Measurements from ENCODE around the gene BANF1.
"Not testable (repeated sequence)": the region's sequence is repeated elsewhere in the genome, so short reads cannot be mapped to it uniquely, and the experiment has no call there.

BANF1 gene

DNA sequence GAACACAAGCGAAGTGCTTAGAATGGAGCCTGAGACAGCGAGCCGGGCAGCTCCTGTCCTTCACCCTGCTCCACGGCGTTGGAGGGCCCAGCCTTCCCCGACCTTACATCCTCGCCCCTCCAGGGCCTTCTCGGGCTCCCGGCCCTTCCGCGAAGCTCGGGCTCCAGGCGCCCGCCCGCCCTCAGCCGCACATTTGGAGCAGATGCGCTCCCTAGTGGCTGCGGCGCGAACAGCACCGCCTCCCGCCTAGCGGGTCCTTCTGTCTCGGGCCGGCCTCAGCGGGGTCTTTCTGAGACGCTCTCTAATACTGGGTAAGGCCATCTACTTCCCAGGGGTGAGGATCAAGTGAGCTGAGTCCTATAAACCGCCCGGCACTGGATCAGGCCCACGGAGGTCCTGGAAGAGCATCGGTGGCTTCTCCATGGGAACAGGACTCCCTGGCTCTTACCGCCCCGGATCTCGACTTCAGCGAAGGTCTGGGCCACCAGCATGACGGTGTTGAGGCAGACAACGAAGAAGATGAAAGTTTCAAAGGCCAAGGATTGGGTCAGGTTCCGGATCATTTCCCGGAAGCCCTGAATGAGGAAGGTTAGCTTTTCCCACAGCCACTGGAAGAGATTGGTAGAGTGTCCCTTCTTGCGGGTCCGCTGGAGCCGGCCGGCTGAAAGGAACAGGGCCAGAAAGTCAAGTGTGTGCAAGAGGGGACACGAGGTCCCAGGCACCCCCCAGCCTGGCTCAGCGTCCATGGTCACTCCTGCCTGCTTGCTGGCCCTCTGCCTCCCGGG lies 20.3 kb downstream of the BANF1 start:
- no peak overlapping the region for H3K4ac ChIP-seq (ENCODE audit: low read depth, low read length)
- H3K27ac ChIP-seq (ENCODE audit: low read depth, low read length): no peak overlapping the region
- H2AK5ac ChIP-seq (ENCODE audit: low read length): no peak overlapping the region
- DNase-seq: peak; percentile 80 to 92
- H3K79me2 ChIP-seq (ENCODE audit: control insufficient read depth, insufficient read depth, low read length, poor library complexity): no peaks in the 10 kb centered on the region
- no peak overlapping the region for H3K14ac ChIP-seq (ENCODE audit: low read length)
- no peak overlapping the region for H3K4me2 ChIP-seq (ENCODE audit: low read length)
- no peaks in the 10 kb centered on the region for H3K27me3 ChIP-seq (ENCODE audit: insufficient read depth, low read length)
- no CpG with 5 or more reads among the region's 46 CpGs for WGBS (ENCODE audit: extremely low coverage, insufficient coverage, insufficient read length)
- H3K36me3 ChIP-seq (ENCODE audit: control insufficient read depth in 1 of 2, insufficient read depth in 2 of 2, low read length in 2 of 2): no peaks in the 10 kb centered on the region
- peak overlapping the region; percentile 29 for H2BK12ac ChIP-seq (ENCODE audit: low read length)
- H3K4me1 ChIP-seq (ENCODE audit: control insufficient read depth in 1 of 2, insufficient read depth in 2 of 2, low read length in 2 of 2): no peaks in the 10 kb centered on the region
- no peak overlapping the region for H3K23ac ChIP-seq (ENCODE audit: low read length)
- H3K9me3 ChIP-seq (ENCODE audit: insufficient read depth, low read depth, low read length): peaks cover 7% of the 10 kb centered on the region
- no peak overlapping the region for H2BK120ac ChIP-seq (ENCODE audit: insufficient read depth, low read length, poor library complexity)
- H4K8ac ChIP-seq (ENCODE audit: low read depth, low read length): peak overlapping the region; percentile 90
- H2AFZ ChIP-seq (ENCODE audit: insufficient read depth, low read length, poor library complexity): no peak overlapping the region
- H3K4me3 ChIP-seq (ENCODE audit: low read depth, low read length): no peak overlapping the region
- no peak overlapping the region for H4K91ac ChIP-seq (ENCODE audit: low read depth, low read length)
- H4K12ac ChIP-seq (ENCODE audit: low read depth, low read length): peak overlapping the region; percentile 74
- no peaks in the 10 kb centered on the region for H3K79me1 ChIP-seq (ENCODE audit: low read length)
- H3K9ac ChIP-seq (ENCODE audit: low read length): no peak overlapping the region
- H3K18ac ChIP-seq (ENCODE audit: low read length): no peak overlapping the region
- H2BK5ac ChIP-seq (ENCODE audit: low read depth, low read length, poor library complexity): no peak overlapping the region

DNA sequence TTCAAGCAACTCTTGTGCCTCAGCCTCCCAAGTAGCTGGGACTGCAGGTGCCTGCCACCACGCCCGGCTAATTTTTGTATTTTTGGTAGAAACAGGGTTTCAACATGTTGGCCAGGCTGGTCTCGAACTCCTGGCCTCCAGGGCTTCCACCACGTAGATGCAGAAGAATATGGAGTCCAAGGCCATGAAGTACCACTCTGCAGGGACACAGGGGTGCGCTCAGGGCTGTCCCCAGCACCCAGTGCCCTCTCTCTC lies 20.8 kb downstream of the BANF1 start:
- H4K8ac ChIP-seq (ENCODE audit: low read depth, low read length); H4K12ac ChIP-seq (ENCODE audit: low read depth, low read length); H2AK5ac ChIP-seq (ENCODE audit: low read length); DNase-seq; H2BK12ac ChIP-seq (ENCODE audit: low read length); H3K4me1 ChIP-seq (ENCODE audit: control insufficient read depth in 1 of 2, insufficient read depth in 2 of 2, low read length in 2 of 2); H3K23ac ChIP-seq (ENCODE audit: low read length); H2BK120ac ChIP-seq (ENCODE audit: insufficient read depth, low read length, poor library complexity); H3K4me2 ChIP-seq (ENCODE audit: low read length); H4K91ac ChIP-seq (ENCODE audit: low read depth, low read length); H3K4ac ChIP-seq (ENCODE audit: low read depth, low read length); H3K4me3 ChIP-seq (ENCODE audit: low read depth, low read length); H2AFZ ChIP-seq (ENCODE audit: insufficient read depth, low read length, poor library complexity); H3K79me2 ChIP-seq (ENCODE audit: control insufficient read depth, insufficient read depth, low read length, poor library complexity); H3K9me3 ChIP-seq (ENCODE audit: insufficient read depth, low read depth, low read length); H3K27me3 ChIP-seq (ENCODE audit: insufficient read depth, low read length); H3K27ac ChIP-seq (ENCODE audit: low read depth, low read length); H3K79me1 ChIP-seq (ENCODE audit: low read length); H3K9ac ChIP-seq (ENCODE audit: low read length); H2BK5ac ChIP-seq (ENCODE audit: low read depth, low read length, poor library complexity); H3K14ac ChIP-seq (ENCODE audit: low read length); H3K18ac ChIP-seq (ENCODE audit: low read length); H3K36me3 ChIP-seq (ENCODE audit: control insufficient read depth in 1 of 2, insufficient read depth in 2 of 2, low read length in 2 of 2): not testable (repeated sequence)
- no CpG with 5 or more reads among the region's 5 CpGs for WGBS (ENCODE audit: extremely low coverage, insufficient coverage, insufficient read length)

DNA sequence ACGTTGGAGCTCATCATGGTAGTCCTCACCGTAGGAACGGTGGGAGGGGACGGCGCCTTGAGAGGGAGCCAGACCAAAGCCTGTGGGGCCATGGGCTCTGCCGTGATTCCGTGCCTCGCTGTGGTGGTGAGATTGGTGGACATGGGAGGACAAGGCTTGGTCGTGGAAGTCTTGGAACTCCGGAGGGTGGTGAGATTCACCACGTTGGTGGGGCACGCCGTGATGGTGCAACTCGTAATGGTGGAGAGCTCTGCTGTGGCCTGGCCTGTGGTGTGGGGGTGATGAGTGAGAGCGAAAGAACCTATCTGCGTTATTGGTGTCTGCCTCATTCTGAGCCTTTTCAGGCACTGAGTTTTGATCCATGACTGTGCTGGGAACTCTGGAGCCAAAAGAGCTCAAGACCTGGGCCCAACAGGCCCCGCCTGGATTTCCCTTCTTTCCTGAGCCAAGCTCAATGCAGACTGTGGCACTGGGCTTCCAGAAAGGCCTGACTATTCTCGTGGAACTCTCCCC lies 23.8 kb downstream of the BANF1 start, which contains the start of gene CATSPER1:
TSS of gene CATSPER1 (minus strand) at position 463 of the 513 bp plus-strand sequence. CDS start at position 363, 100 bp downstream.
- H3K14ac ChIP-seq (ENCODE audit: low read length): no peak within 1 kb of the TSS
- H3K27me3 ChIP-seq (ENCODE audit: insufficient read depth, low read length): no peaks in the 10 kb centered on the region
- peaks cover 7% of the 10 kb centered on the region for H3K9me3 ChIP-seq (ENCODE audit: insufficient read depth, low read depth, low read length)
- no peak within 1 kb of the TSS for H2AK5ac ChIP-seq (ENCODE audit: low read length)
- no peak within 1 kb of the TSS for H3K18ac ChIP-seq (ENCODE audit: low read length)
- no peaks in the 10 kb centered on the region for H3K79me1 ChIP-seq (ENCODE audit: low read length)
- H3K4me3 ChIP-seq (ENCODE audit: low read depth, low read length): no peak within 1 kb of the TSS
- H2BK5ac ChIP-seq (ENCODE audit: low read depth, low read length, poor library complexity): no peak within 1 kb of the TSS
- H2BK12ac ChIP-seq (ENCODE audit: low read length): no peak within 1 kb of the TSS
- H3K27ac ChIP-seq (ENCODE audit: low read depth, low read length): no peak within 1 kb of the TSS
- DNase-seq: no peak
- H3K4me2 ChIP-seq (ENCODE audit: low read length): no peak within 1 kb of the TSS
- H4K8ac ChIP-seq (ENCODE audit: low read depth, low read length): no peak within 1 kb of the TSS
- no peaks in the 10 kb centered on the region for H3K4me1 ChIP-seq (ENCODE audit: control insufficient read depth in 1 of 2, insufficient read depth in 2 of 2, low read length in 2 of 2)
- H2BK120ac ChIP-seq (ENCODE audit: insufficient read depth, low read length, poor library complexity): no peak within 1 kb of the TSS
- no peak within 1 kb of the TSS for H3K23ac ChIP-seq (ENCODE audit: low read length)
- H3K4ac ChIP-seq (ENCODE audit: low read depth, low read length): no peak within 1 kb of the TSS
- no peaks in the 10 kb centered on the region for H3K36me3 ChIP-seq (ENCODE audit: control insufficient read depth in 1 of 2, insufficient read depth in 2 of 2, low read length in 2 of 2)
- H4K12ac ChIP-seq (ENCODE audit: low read depth, low read length): no peak within 1 kb of the TSS
- no peak within 1 kb of the TSS for H2AFZ ChIP-seq (ENCODE audit: insufficient read depth, low read length, poor library complexity)
- H4K91ac ChIP-seq (ENCODE audit: low read depth, low read length): no peak within 1 kb of the TSS
- no peaks in the 10 kb centered on the region for H3K79me2 ChIP-seq (ENCODE audit: control insufficient read depth, insufficient read depth, low read length, poor library complexity)
- WGBS (ENCODE audit: extremely low coverage, insufficient coverage, insufficient read length): no CpG with 5 or more reads among the region's 18 CpGs
- H3K9ac ChIP-seq (ENCODE audit: low read length): no peak within 1 kb of the TSS

DNA sequence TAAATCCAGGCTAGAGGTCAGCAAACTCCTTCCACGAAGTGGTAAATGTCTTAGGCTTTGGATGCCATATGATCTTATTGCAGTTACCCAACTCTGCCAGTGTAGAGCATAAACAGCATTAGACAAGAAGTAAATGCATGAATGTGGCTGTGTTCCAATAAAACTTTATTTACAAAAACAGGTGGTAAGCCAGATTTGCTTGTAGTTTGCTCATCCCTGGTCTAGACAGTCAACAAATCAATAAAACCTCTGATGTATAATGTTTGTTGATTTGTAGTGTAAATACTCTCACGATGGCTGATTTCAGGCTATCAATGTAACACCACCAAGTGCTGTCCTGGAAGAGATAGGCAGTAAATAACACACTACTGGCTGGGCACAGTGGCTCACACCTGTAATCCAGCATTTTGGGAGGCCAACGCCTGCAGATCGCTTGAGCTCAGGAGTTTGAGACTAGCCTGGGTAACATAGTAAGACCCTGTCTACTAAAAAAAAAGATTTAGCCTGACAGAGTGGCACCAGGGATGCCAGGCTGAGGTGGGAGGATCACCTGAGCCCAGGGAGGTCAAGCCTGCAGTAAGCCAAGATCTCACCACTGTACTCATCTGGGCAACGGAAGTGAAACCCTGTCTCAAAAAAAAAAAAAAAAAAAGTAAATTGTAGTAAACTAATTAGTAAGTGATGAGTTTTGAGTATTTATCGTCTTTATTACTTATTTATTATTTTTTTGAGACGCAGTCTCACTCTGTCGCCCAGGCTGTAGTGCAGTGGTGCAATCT lies 30.8 kb downstream of the BANF1 start:
- Histone ChIP-seq H3K4ac (ENCODE audit: low read depth, low read length) (no peak overlapping the region), H2BK5ac (ENCODE audit: low read depth, low read length, poor library complexity) (no peak overlapping the region), H3K27me3 (ENCODE audit: insufficient read depth, low read length) (no peaks in the 10 kb centered on the region), H2AFZ (ENCODE audit: insufficient read depth, low read length, poor library complexity) (no peak overlapping the region), H3K79me2 (ENCODE audit: control insufficient read depth, insufficient read depth, low read length, poor library complexity) (no peaks in the 10 kb centered on the region), H4K91ac (ENCODE audit: low read depth, low read length) (no peak overlapping the region), H2AK5ac (ENCODE audit: low read length) (no peak overlapping the region), H4K8ac (ENCODE audit: low read depth, low read length) (no peak overlapping the region), H3K27ac (ENCODE audit: low read depth, low read length) (no peak overlapping the region), H3K23ac (ENCODE audit: low read length) (no peak overlapping the region), H3K4me1 (ENCODE audit: control insufficient read depth in 1 of 2, insufficient read depth in 2 of 2, low read length in 2 of 2) (no peaks in the 10 kb centered on the region), H3K4me2 (ENCODE audit: low read length) (no peak overlapping the region), H2BK12ac (ENCODE audit: low read length) (no peak overlapping the region), H3K79me1 (ENCODE audit: low read length) (no peaks in the 10 kb centered on the region), H2BK120ac (ENCODE audit: insufficient read depth, low read length, poor library complexity) (no peak overlapping the region), H3K18ac (ENCODE audit: low read length) (no peak overlapping the region), H3K14ac (ENCODE audit: low read length) (no peak overlapping the region), H3K9ac (ENCODE audit: low read length) (no peak overlapping the region), H4K12ac (ENCODE audit: low read depth, low read length) (no peak overlapping the region), H3K4me3 (ENCODE audit: low read depth, low read length) (no peak overlapping the region), H3K9me3 (ENCODE audit: insufficient read depth, low read depth, low read length) (peaks cover 11% of the 10 kb centered on the region), H3K36me3 (ENCODE audit: control insufficient read depth in 1 of 2, insufficient read depth in 2 of 2, low read length in 2 of 2) (no peaks in the 10 kb centered on the region)
- DNase-seq: no peak
- WGBS (ENCODE audit: extremely low coverage, insufficient coverage, insufficient read length): no CpG with 5 or more reads among the region's 8 CpGs

Measured in trophoblast cell (in vitro differentiated cells and primary cell).